ENCODE data around the gene BTBD6. TPM values are rescaled to one million over a fixed set of nuclear protein-coding genes. Genes with fewer than 3 reads are reported as not detected.

Gene BTBD6
- polyA plus RNA-seq, 1 experiment, result 27.3 TPM

DNA sequence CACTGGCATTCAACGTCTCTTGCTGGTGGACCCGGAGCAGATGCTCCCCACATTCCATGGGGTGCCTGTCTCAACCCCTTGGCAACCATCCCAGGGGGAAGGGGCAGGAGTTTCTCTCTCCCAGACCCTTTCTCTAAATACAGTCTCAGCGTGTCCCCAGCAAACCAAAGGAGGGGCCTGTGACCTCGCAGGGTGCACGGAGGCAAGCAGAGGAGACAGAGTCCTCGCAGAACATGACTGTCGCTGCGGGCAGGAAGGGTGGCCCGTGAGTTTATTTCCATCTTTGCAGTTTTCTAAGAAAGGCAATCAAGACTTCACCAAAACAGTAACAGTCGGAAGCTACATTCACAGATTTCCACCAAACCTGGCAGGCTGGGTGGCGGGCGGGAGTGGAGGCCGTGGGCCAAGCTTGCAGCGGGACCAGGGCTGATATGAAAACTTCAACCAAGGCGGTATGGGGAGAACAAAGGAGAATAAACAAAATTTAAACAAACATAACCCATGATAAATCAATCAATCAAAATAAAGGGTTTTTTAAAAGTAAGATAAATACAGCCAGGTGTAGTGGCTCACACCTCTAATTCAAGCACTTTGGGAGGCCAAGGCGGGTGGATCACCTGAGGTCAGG, 33.9 kb downstream of the BTBD6 start:
- Histone ChIP-seq H3K27ac (ENCODE audit: low read depth, low read length) (no peak overlapping the region), H3K27me3 (ENCODE audit: control insufficient read depth, insufficient read depth, low read length) (no peaks in the 10 kb centered on the region), H3K4me3 (ENCODE audit: low read depth, low read length) (no peak overlapping the region), H3K9me3 (ENCODE audit: control insufficient read depth, insufficient read depth, low read length) (no peaks in the 10 kb centered on the region; the same call in 1 of the 2 replicates)
- CTCF ChIA-PET, result interaction anchor here (1.2 to 2.0 kb wide), 5 partner anchors 11 to 307 kb away, joined by 3 to 8 read pairs (median 5); no protein-coding TSS in a partner anchor
- TF ChIP-seq, protein P1, sequence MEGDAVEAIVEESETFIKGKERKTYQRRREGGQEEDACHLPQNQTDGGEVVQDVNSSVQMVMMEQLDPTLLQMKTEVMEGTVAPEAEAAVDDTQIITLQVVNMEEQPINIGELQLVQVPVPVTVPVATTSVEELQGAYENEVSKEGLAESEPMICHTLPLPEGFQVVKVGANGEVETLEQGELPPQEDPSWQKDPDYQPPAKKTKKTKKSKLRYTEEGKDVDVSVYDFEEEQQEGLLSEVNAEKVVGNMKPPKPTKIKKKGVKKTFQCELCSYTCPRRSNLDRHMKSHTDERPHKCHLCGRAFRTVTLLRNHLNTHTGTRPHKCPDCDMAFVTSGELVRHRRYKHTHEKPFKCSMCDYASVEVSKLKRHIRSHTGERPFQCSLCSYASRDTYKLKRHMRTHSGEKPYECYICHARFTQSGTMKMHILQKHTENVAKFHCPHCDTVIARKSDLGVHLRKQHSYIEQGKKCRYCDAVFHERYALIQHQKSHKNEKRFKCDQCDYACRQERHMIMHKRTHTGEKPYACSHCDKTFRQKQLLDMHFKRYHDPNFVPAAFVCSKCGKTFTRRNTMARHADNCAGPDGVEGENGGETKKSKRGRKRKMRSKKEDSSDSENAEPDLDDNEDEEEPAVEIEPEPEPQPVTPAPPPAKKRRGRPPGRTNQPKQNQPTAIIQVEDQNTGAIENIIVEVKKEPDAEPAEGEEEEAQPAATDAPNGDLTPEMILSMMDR (IDR thresholded peaks at IDR 0.05; ENCODE audit: low read depth, low read length), result no peak
- POLR2A ChIA-PET, result no interaction called here
- DNase-seq (ENCODE audit: low read depth, low spot score), result no peak

DNA sequence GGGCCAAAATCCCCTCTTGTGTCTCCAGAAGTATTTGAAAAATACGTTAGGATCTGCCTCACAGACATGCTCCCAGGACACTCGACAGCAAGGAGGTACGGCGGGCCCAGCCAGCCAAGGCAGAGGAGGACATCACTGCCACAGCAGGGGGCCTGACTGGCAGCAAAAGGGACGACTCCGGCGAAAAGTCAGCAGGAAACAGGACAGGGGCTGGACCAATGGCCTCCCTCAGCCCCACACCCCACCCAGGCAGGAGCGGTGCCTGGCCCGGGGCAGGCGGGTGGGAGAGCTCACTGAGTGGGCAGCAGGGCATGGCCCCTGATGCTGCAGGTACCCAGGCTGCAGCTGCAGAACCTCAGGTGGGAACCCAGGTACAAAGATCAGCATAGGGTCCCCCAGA, 34.7 kb downstream of the BTBD6 start:
- CTCF ChIA-PET, result interaction anchor here (2.0 kb wide), 1 partner anchor 80 kb away, joined by 8 read pairs; no protein-coding TSS in a partner anchor
- Histone ChIP-seq H3K27me3 (ENCODE audit: control insufficient read depth, insufficient read depth, low read length) (no peaks in the 10 kb centered on the region), H3K27ac (ENCODE audit: low read depth, low read length) (no peak overlapping the region), H3K9me3 (ENCODE audit: control insufficient read depth, insufficient read depth, low read length) (no peaks in the 10 kb centered on the region; the same call in 1 of the 2 replicates), H3K4me3 (ENCODE audit: low read depth, low read length) (no peak overlapping the region)
- TF ChIP-seq, protein P1 (IDR thresholded peaks at IDR 0.05; ENCODE audit: low read depth, low read length), result no peak
- POLR2A ChIA-PET, result interaction anchor here (0.7 kb wide), 1 partner anchor 81 kb away, joined by 3 read pairs; no protein-coding TSS in a partner anchor
- no peak for DNase-seq (ENCODE audit: low read depth, low spot score)

DNA sequence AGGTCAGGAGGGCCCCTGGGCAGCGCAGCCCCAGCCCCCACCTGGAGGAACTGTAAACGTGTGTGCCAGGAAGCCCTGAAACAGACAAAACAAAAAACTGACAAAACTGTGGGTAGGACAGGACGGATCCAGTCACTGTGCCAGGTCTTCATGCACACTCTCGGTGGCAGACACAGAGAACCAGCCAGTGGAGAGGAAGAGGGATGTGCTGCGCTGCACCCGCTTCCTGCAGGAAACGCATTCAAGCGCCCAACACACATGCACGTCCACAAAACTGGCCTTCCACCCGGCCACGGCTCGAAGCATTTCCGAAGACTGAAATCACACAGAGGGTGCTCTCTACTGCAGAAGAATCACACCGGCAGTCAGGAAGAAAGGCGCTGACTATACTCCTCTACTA, 35.6 kb downstream of the BTBD6 start:
- no peak for DNase-seq (ENCODE audit: low read depth, low spot score)
- POLR2A ChIA-PET, result interaction anchor here (0.7 kb wide), 1 partner anchor 82 kb away, joined by 3 read pairs; no protein-coding TSS in a partner anchor
- TF ChIP-seq, protein P1 (IDR thresholded peaks at IDR 0.05; ENCODE audit: low read depth, low read length), result no peak
- Histone ChIP-seq H3K27ac (ENCODE audit: low read depth, low read length) (no peak overlapping the region), H3K27me3 (ENCODE audit: control insufficient read depth, insufficient read depth, low read length) (no peaks in the 10 kb centered on the region), H3K4me3 (ENCODE audit: low read depth, low read length) (no peak overlapping the region), H3K9me3 (ENCODE audit: control insufficient read depth, insufficient read depth, low read length) (no peaks in the 10 kb centered on the region; the same call in 1 of the 2 replicates)
- CTCF ChIA-PET, result no interaction called here

DNA sequence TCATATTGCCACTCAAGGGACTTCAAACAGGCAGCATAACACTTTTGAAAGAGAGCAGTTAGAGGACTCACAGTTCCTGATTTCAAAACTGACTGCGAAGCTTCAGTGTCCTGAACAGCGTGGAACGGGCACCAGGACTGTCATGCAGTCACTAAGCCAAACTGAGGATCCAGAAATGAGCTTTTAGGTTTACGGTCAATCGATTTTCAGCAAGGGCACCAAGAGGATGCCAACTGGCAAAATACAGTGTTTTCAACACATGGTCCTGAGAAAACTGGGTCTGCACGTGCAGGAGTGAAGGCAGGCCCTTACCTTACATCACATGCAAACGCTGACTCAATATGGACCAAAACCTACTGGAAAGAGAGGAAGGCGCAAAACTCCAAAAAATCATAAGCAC, 36.8 kb downstream of the BTBD6 start:
- H3K27ac ChIP-seq (ENCODE audit: low read depth, low read length), result no peak overlapping the region
- DNase-seq (ENCODE audit: low read depth, low spot score), result no peak
- no peak overlapping the region for H3K4me3 ChIP-seq (ENCODE audit: low read depth, low read length)
- TF ChIP-seq, protein P1 (IDR thresholded peaks at IDR 0.05; ENCODE audit: low read depth, low read length), result no peak
- CTCF ChIA-PET, result no interaction called here
- no peaks in the 10 kb centered on the region; the same call in 1 of the 2 replicates for H3K9me3 ChIP-seq (ENCODE audit: control insufficient read depth, insufficient read depth, low read length)
- POLR2A ChIA-PET, result no interaction called here
- H3K27me3 ChIP-seq (ENCODE audit: control insufficient read depth, insufficient read depth, low read length), result no peaks in the 10 kb centered on the region

DNA sequence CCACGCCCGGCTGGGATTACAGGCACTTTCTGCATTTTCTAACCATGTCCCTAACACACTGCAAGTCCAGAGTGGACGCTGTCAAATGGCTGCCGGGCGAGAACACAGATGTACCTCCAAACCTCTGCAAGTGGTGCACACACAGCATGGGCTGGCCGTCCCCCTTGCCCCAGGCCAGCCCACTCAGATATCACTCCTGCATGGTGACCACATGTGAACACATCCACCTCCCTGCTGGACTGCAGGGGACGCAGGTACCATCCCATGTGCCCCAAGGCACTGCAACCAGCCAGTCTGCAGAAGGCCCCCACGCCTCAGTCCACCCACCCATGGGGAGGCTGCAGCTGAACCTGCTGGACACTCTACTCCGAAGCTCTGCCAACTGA, 38.4 kb downstream of the BTBD6 start:
- TF ChIP-seq, protein P1 (IDR thresholded peaks at IDR 0.05; ENCODE audit: low read depth, low read length), result no peak
- no peaks in the 10 kb centered on the region for H3K27me3 ChIP-seq (ENCODE audit: control insufficient read depth, insufficient read depth, low read length)
- ChIA-PET CTCF (no interaction called here), POLR2A (no interaction called here)
- H3K4me3 ChIP-seq (ENCODE audit: low read depth, low read length), result no peak overlapping the region
- H3K27ac ChIP-seq (ENCODE audit: low read depth, low read length), result no peak overlapping the region
- no peaks in the 10 kb centered on the region for H3K9me3 ChIP-seq (ENCODE audit: control insufficient read depth, insufficient read depth, low read length)
- DNase-seq (ENCODE audit: low read depth, low spot score), result no peak

All from AG04450 (cell line).